Measurements from ENCODE around the gene SLC39A10.
"Not testable (repeated sequence)": the region's sequence is repeated elsewhere in the genome, so short reads cannot be mapped to it uniquely, and the experiment has no call there.

SLC39A10 gene

DNA sequence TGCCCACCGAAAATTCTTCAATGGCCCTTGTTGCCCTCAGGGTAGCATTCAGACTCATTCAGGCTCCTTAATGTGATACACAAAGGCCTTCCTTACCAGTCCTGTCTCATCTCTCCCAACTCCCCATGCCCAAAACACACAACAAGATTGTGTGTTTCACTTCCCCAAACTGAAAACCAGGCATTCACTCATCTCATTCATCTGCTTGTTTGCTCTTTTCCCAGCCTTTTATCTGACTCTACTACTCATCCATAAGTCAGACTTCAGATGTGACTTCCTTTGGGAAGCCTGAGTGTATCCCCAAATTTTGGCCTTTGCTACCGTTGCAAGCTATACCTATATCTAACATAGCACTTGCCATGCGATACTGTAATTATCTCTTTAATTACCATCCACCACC lies 9.7 kb upstream of the SLC39A10 start:
- DNase-seq, result no peak

- DNase-seq, result not testable (repeated sequence)
Observed at GRCh38 chr2:195648370-195648769, 8.7 kb upstream of the SLC39A10 start.

- no peak for DNase-seq
Observed at GRCh38 chr2:195648787-195649186, 8.2 kb upstream of the SLC39A10 start.

DNA sequence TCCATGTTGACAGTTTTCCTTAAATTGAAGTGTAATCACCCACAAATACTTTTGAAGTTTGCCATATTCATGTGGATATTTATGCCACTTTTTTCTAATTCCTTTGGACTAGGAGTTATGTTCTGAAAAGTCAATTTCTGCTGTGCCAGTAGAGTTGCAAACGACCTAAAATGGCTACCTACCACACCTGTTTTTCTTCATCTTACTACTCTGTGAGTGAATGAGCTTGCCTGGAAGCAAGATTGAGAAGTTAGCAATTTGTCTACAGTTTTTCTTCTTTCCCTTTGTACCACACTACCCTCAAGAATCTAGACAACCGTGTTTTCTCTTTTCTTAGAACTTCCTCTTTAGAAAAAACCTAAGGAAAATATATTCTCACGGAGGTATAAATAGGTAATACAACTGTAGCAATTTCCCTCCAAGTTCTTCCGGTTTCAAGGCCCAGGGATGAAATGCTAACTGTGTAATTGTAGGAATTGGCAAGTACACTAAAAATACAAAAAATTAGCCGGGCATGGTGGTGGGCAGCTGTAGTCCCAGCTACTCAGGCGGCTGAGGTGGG lies 7.3 kb upstream of the SLC39A10 start:
- no peak for DNase-seq

DNA sequence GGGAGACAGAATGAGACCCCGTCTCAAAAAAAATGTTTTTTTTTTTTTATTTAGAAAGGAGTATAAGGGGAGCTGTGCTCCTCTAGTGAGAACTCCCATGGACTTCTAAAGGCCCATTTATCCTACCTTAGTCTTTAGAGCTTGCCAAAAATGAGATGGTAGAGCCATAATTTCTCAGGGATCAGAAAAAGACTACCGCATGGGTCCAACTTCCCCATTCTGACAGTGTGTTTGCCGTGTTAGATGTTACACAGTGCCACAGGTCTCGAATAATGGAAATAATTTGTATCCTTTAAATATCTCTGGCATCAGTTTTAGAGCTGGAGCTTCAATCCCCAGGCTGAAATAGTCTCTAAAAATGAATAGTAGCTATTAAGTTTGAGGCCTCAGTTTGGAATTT lies 6.0 kb upstream of the SLC39A10 start:
- no peak for DNase-seq

- no peak for DNase-seq
Observed at GRCh38 chr2:195652911-195653310, 4.1 kb upstream of the SLC39A10 start.

DNA sequence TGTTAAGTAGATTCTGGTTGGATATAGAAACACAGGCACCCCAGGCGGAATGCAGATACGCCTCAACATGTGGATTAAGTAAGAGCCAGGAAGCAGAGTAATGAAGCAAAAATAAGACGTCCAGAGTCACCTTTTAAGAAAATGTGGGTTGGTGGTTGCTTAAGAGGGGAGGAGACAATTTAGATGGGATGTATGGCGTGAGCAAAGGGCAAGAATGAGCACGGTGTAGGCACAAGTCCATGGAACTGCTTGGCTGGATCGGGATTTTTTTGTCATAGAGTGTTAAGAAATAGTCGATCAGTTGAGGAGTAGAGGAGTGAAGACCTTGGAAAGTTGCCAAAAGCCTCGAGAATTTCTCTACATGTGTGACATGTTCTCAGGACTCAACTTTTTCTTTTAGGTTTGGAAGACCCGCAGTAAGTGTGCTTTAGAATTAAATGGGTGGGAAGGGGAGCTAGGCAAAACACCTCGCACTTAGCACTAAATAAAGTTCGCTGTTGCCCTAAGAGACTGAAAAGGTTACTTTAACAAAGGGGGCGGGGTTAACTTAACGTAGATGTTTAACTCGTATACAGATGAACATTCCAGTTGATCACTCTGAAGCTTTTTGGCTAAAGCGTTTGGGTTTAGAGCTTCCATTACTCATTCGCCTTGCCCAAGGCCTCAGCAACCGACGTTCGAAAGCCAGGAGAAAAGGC lies 716 bp upstream of the SLC39A10 start:
- DNase-seq, result no peak

DNA sequence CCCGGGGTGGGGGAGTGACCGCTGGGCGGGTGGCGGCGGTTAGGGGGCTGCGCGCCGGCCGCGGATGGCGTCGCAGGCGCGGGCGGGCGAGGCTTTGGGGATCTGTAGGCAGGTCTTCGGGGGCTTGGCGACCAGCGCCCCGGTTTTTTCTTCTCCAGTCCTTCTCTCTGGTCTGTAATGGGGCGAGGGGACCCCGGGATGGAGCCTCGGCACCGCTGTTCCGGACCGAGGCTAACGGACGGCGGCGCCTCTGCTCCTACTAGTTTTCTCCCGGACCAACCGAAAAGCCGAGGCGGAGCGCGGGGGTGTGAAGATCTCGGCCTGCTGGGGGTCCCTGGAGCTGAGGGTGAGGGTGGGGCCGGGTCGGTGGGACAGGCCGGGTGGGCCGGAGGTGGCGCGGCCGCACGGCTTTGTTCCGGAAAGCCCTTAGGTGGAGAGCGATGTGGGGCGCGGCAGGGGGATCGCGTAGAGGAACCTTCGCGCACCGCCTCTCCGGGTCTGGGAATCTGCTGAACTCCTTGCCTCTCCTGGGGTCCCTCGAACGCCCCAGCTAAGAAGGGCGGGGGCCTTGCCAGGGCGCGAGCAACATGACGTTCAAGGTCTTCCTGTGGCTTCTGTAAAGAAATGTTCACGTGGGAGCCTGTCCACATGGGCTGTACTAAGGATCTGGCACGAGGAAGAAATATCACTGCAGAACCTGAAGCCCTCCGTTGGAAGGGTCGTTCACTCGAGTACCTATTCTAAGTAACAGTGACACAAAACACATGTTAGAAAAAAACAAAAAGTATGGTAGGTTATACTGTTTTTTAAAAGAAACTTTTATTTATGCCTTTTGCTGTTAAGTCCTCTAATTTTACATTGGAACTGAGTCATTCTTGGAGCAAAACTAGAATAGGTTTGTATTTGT lies 861 bp downstream of the SLC39A10 start:
- DNase-seq, result peak; percentile 84

DNA sequence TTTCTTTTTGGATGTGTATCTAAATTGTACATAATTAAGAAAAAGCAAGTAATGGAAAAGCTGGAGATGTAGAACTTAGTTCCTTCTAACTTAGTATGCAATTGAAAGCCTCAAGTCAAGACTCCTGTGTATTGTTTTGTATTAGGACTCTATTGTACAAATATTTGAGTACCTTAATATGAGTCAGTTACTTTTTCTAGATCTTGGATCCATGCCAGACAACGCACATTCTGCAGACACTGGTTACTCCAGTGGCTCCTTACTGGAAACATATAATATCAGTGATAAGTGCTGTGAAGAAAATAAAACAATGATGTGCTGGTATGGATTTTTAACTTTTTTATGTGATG lies 1.5 kb downstream of the SLC39A10 start:
- peak; percentile 78 for DNase-seq

DNA sequence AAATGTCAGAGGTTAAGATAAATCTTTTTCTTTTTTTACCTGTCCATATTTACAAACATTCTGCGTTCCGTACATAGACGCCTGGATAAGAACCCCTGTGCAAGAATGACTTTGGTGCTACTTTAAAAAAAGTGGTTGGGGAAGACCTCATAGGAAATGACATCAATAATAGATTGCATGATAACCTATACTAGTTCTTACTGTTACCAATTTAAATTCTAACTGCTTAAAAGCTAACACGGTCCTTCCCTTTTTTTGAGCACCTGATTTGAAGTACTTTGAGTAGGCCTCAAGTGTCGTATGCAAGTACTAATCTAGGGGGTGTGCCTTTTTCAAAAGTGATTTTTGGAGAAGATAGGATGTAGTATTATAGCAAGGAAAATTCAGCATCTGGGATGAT lies 2.1 kb downstream of the SLC39A10 start:
- peak; percentile 82 for DNase-seq

GRCh38 chr2:195659982-195660890 lies 3.2 kb downstream of the SLC39A10 start:
- DNase-seq, result peak; percentile 92

- peak; percentile 85 for DNase-seq
Observed at GRCh38 chr2:195662138-195662537, 5.1 kb downstream of the SLC39A10 start.

DNA sequence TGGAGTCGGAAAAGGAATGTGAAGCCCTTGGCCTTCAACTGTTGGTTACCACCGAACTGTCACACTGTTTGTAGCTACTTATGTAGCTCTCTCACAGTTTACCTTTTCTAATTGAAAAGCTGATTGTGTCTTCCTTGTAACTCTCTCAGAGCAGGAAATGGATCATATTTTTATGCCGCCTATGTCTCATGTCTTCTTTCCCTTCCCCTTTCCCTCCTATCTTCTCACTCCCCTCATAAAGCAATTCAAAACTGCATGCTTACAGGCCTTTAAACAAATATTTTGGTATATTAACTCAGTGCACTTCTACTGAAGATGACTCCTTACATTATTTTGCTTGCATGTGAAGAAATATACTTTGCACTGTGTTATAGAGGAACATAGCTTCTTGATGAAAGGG lies 6.0 kb downstream of the SLC39A10 start:
- no peak for DNase-seq

DNA sequence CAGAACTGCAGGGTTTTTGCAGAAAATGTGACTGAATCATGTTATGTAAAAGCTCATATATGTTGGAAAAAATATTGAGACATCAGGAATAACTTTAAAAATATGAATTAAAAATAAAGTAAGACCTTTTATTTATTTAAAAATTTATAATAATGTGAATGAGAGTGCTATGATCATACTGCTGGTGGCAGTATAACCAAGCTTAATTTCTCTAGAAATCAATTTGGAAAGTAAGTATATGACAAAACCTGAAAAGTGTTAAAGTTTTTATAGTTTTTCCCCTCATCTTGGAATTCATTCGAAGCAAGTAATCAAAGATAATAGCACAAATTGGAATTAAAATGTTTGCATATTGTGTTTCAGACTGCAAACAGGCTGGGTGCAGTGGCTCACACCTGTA lies 7.5 kb downstream of the SLC39A10 start:
- peak; percentile 35 for DNase-seq

- not testable (repeated sequence) for DNase-seq
Observed at GRCh38 chr2:195665153-195665552, 8.1 kb downstream of the SLC39A10 start.

DNA sequence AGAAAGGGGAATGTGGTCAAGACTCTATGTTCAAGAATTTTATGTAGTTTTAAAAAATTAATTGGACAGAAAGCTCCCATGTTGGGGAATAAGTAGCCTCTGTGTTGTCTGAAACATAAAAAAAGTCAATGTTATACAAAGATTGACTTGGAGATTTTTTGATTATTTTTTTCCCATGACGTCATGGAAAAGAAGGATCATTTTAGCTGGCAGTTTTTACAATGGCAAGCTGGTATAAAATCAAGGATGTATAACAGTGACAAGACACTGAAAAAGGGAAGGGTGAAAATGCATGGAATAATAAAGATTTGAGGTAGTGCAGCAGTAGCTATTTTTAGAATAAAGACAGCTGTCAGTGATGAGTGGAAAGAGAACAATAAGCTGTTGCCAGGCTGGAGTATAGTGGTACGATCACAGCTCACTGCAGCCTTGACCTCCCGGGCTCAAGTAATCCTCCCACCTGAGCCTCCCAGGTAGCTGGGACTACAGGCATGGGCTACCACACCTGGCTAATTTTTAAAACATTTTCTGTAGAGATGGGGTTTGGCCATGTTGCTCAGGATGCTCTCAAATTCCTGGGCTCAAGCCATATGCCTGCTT lies 9.2 kb downstream of the SLC39A10 start:
- DNase-seq, result no peak

- DNase-seq, result no peak
Observed at GRCh38 chr2:195667974-195668373, 10.9 kb downstream of the SLC39A10 start.

- DNase-seq, result peak; percentile 40
Observed at GRCh38 chr2:195670191-195670590, 13.2 kb downstream of the SLC39A10 start.

GRCh38 chr2:195671563-195671962 lies 14.5 kb downstream of the SLC39A10 start:
- no peak for DNase-seq

DNA sequence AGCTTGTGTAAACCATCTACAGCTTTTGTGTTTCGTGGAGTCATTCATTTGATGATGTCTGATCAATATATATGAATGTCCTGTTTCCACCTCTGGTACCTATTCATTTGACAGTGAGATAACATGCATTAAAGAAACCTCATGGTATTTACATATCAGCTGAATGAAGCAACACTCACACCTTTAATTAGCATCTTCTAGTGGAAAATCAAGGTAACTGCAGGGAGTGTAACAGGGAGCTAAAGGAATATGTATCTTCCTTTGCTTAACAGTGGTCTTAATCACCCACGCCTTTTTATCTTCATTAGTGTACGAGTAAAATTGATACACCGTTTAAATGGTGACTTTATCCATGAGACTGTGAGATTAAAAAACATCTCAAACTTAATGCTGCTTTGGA lies 15.6 kb downstream of the SLC39A10 start:
- no peak for DNase-seq

DNA sequence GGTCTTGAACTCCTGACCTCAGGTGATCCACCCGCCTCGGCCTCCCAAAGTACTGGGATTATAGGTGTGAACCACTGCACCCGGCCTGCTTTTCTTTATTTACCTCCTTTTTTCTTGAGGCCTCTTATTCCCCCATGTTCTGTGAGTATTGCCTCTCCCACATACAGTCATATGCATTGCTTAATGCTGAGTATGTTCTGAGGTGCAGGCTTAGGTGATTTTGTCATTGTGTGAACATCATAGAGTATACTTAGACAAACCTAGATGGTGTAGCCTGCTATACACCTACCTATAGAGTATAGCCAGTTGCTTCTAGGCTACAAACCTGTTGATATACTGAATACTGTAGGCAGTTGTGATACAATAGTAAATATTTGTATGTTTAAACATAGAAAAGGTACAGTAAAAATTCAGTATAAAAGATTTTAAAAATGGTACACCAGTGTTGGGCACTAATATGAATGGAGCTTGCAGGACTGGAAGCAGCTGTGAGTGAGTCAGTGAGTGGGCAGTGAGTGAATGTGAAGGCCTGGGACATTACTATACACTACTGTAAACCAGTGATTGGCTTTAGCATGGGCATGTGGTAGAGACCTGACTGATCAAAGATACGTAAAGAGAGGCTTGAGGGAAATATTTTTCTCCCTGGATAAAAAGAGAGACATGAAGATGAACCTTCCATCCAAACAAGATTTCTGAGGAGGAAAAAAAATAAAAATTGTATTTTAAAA lies 17.6 kb downstream of the SLC39A10 start:
- DNase-seq, result no peak

Data from OCI-M1 (cell line).